Transverse colon (tissue), 4 donors: ENCODE results near the gene TMEM187. TPM values are rescaled to one million over a fixed set of nuclear protein-coding genes. Genes with fewer than 3 reads are reported as not detected.
A peak's percentile ranks its signal among the peaks of the same experiment; 100 is the strongest.

ENCODE experiments used
- DNase-seq: peaks from one replicate; pipeline ENCODE4 v3.0.0-alpha.2; 2019
- H3K27ac ChIP-seq, 4 donors: fragments of 200-600 bp; sonication (generic); 2 replicates each; pipeline ENCODE4 v1.5.1; 2016 to 2018; ENCODE audit warnings: inconsistent platforms in 4 of 4
- H3K27me3 ChIP-seq: fragments of 200-600 bp; sonication (generic); 2 replicates; pipeline ENCODE4 v1.5.1; 2017; ENCODE audit warnings: inconsistent platforms
- H3K36me3 ChIP-seq, 4 donors: fragments of 200-600 bp; sonication (generic); 2 replicates each; pipeline ENCODE4 v1.5.1; 2017 to 2019; ENCODE audit warnings: inconsistent platforms in 4 of 4
- H3K4me1 ChIP-seq, 4 donors: fragments of 200-600 bp; sonication (generic); 2 replicates each; pipeline ENCODE4 v1.5.1; 2017 to 2020; ENCODE audit warnings: inconsistent platforms in 4 of 4
- H3K4me3 ChIP-seq, 4 donors: fragments of 200-600 bp; sonication (generic); 1 replicate in 1 of 4; 2 replicates in 3 of 4; pipeline versions ENCODE4 v1.5.1 to v1.6.1; 2017 to 2019; ENCODE audit warnings: inconsistent platforms in 4 of 4
- H3K9me3 ChIP-seq, 2 donors: fragments of 200-600 bp; sonication (generic); 2 replicates each; pipeline ENCODE4 v1.5.1; 2017 to 2019; ENCODE audit warnings: inconsistent platforms in 2 of 2
- CTCF ChIP-seq, 5 experiments: fragments of 200-600 bp in 3 of 5; fragments of 450-650 bp in 2 of 5; sonication (generic) in 3 of 5; IDR thresholded peaks; 1 replicate in 2 of 5; 2 replicates in 3 of 5; pipeline ENCODE4 v1.5.1; 2016 to 2017; ENCODE audit warnings: antibody characterized with exemption in 5 of 5, inconsistent platforms in 3 of 5, mild to moderate bottlenecking in 2 of 5, moderate library complexity in 1 of 5
- EP300 ChIP-seq: sonication (generic); formaldehyde crosslinking; IDR thresholded peaks from one replicate; pipeline ENCODE4 v1.6.1; 2017; ENCODE audit warnings: antibody characterized with exemption, low read depth
- POLR2A ChIP-seq: fragments of 450-650 bp; IDR thresholded peaks from one replicate; pipeline ENCODE4 v1.6.1; 2016; ENCODE audit warnings: antibody characterized with exemption, mild to moderate bottlenecking, moderate library complexity
- POLR2AphosphoS5 ChIP-seq, 3 donors: sonication (generic); formaldehyde crosslinking; IDR thresholded peaks; one replicate each; pipeline ENCODE4 v1.6.1; 2016; ENCODE audit warnings: antibody characterized with exemption in 3 of 3
- WGBS, 2 donors: methylation state at CpG; one replicate each; pipeline ENCODE4 v1.1.5; 2018; ENCODE audit warnings: low coverage in 1 of 2; 5-methylcytosine and 5-hydroxymethylcytosine counted together
- in situ Hi-C, 4 donors: fragments of 200-750 bp; cut with MboI; loops; one replicate each; pipeline versions ENCODE4 v1.15.0 to v1.15.1; 2017; ENCODE audit warnings: low sequenced_read_pairs in 3 of 4, low pct_ligation_motif_present in 1 of 4, low pct_unique_long_range_greater_than_20kb in 1 of 4
- intact Hi-C: fragments of 100-400 bp; cut with DNase I; formaldehyde crosslinking; loops from one replicate; pipeline ENCODE4 v1.15.1; 2023; ENCODE audit warnings: low total_unique reads
- total RNA-seq, 4 donors: library from RNA; depleted of rRNA; stranded (reverse); fragments of >200 nt; gene quantifications; one replicate each; pipeline ENCODE4 v1.1.0, GENCODE V29; 2016

The TMEM187 gene
- total RNA-seq, 4 donors from 2014 or later = 1.6 to 11.2 (median 5.5) TPM

GRCh38 chrX:153971450-153972367 lies 845 bp upstream of the TMEM187 start, which contains the start of gene HCFC1:
TSS of gene HCFC1 (minus strand) at chrX:153971818. CDS start at chrX:153970840, 978 bp downstream.
- in situ Hi-C loops = loop anchor here in 2 of 4 donors (25.0 kb wide), 2 partner anchors 209 to 566 kb away; partner anchors contain the start of genes G6PD (in 1 of the 2), IKBKG (in 1 of the 2) and PLXNB3 (in 1 of the 2)

GRCh38 chrX:153973127-153974002 lies 811 bp downstream of the TMEM187 start:
- no peaks in the 10 kb centered on the region for H3K9me3 ChIP-seq
- H3K4me1 ChIP-seq = peaks cover 0 to 33% (median 30%) of the 10 kb centered on the region in 4 donors
- in situ Hi-C loops (loop anchor here in 2 of 4 donors (25.0 kb wide), 2 partner anchors 211 to 564 kb away; partner anchors contain the start of genes G6PD (in 1 of the 2), IKBKG (in 1 of the 2) and PLXNB3 (in 1 of the 2)), intact Hi-C loops (no loop called here)
- no peak for DNase-seq
- TF ChIP-seq POLR2AphosphoS5 (IDR thresholded peaks at IDR 0.05) (no peak), CTCF (IDR thresholded peaks at IDR 0.05) (no peak), EP300 (no peak), POLR2A (peak; percentile 30)
- H3K4me3 ChIP-seq = peak overlapping the region in 3 of 4 donors; percentile 63 to 91 (median 83)
- whole genome bisulfite sequencing, 2 donors = 55% methylated on average over 20 of the region's 20 CpGs; no CpG with 5 or more reads in 1 of the 2 donors
- H3K36me3 ChIP-seq = no peaks in the 10 kb centered on the region
- peak overlapping the region; percentile 94 to 100 (median 98) for H3K27ac ChIP-seq
- H3K27me3 ChIP-seq = no peaks in the 10 kb centered on the region

More at GRCh38 chrX:153971450-153972367, 845 bp upstream of the TMEM187 start, which contains the start of gene HCFC1:
- Histone ChIP-seq H3K27ac (peak within 1 kb of the TSS; percentile 94 to 100 (median 98)), H3K4me3 (peak within 1 kb of the TSS; percentile 63 to 91 (median 86)), H3K9me3 (no peaks in the 10 kb centered on the region), H3K4me1 (peaks cover 0 to 48% (median 46%) of the 10 kb centered on the region in 4 donors), H3K27me3 (no peaks in the 10 kb centered on the region), H3K36me3 (no peaks in the 10 kb centered on the region)
- no peak for TF ChIP-seq CTCF (IDR thresholded peaks at IDR 0.05)
- TF ChIP-seq POLR2AphosphoS5 (IDR thresholded peaks at IDR 0.05) = peak; percentile 43 to 49 (median 47)
- intact Hi-C loops = no loop called here
- peak; percentile 95 for DNase-seq
- WGBS, 2 donors = 32% methylated on average over 91 of the region's 96 CpGs; no CpG with 5 or more reads in 1 of the 2 donors

GRCh38 chrX:153974003-153974725 lies 1.6 kb downstream of the TMEM187 start:
- in situ Hi-C loops = loop anchor here in 2 of 4 donors (25.0 kb wide), 2 partner anchors 212 to 563 kb away; partner anchors contain the start of genes G6PD (in 1 of the 2), IKBKG (in 1 of the 2) and PLXNB3 (in 1 of the 2)
- Histone ChIP-seq H3K9me3 (no peaks in the 10 kb centered on the region), H3K4me1 (peaks cover 0 to 27% (median 22%) of the 10 kb centered on the region in 4 donors), H3K27ac (peak overlapping the region; percentile 94 to 100 (median 98)), H3K36me3 (no peaks in the 10 kb centered on the region), H3K27me3 (no peaks in the 10 kb centered on the region), H3K4me3 (peak overlapping the region in 1 of 4 donors; percentile 91)
- DNase-seq = no peak
- no peak for TF ChIP-seq POLR2AphosphoS5 (IDR thresholded peaks at IDR 0.05)
- no peak for TF ChIP-seq EP300
- TF ChIP-seq POLR2A = no peak
- no peak for TF ChIP-seq CTCF (IDR thresholded peaks at IDR 0.05)
- WGBS, 2 donors = 73 to 100% methylated on average over 3 to 14 of the region's 14 CpGs
- intact Hi-C loops = no loop called here
